CD8-positive, alpha-beta memory T cell (primary cell): ENCODE measurements around the gene PML. TPM values are rescaled to one million over a fixed set of nuclear protein-coding genes. Genes with fewer than 3 reads are reported as not detected.
"Not testable (repeated sequence)": the region's sequence is repeated elsewhere in the genome, so short reads cannot be mapped to it uniquely, and the experiment has no call there.

ENCODE experiments used
- CTCF ChIA-PET: fragments of 350-600 bp; sonication (Branson Sonifier 250); formaldehyde crosslinking; loops from one replicate; lab custom pipeline; 2021; ENCODE audit warnings: antibody characterized with exemption; lab: Charles Lee
- POLR2A ChIA-PET: fragments of 350-600 bp; sonication (Branson Sonifier 250); formaldehyde crosslinking; loops from one replicate; lab custom pipeline; 2021; ENCODE audit warnings: antibody characterized with exemption; lab: Charles Lee
- DNase-seq, 5 donors: peaks; one replicate each; pipeline versions ENCODE4 v3.0.0 to v3.0.0-alpha.2; 2020 to 2022; ENCODE audit warnings: mixed read lengths in 1 of 5
- H3K27ac ChIP-seq: one replicate; pipeline ENCODE4 v1.7.0; 2013; ENCODE audit warnings: low read depth, mild to moderate bottlenecking, low read length, moderate library complexity
- H3K27me3 ChIP-seq: 2 replicates; pipeline ENCODE4 v1.7.0; 2013; ENCODE audit warnings: low read length, mild to moderate bottlenecking; ENCODE audit not compliant: insufficient read depth, poor library complexity, severe bottlenecking
- H3K36me3 ChIP-seq: 2 replicates; pipeline ENCODE4 v1.7.0; 2013; ENCODE audit warnings: mild to moderate bottlenecking, low read length, moderate library complexity; ENCODE audit not compliant: insufficient read depth
- H3K4me1 ChIP-seq: 2 replicates; pipeline ENCODE4 v1.7.0; 2013; ENCODE audit warnings: mild to moderate bottlenecking, low read length, moderate library complexity; ENCODE audit not compliant: insufficient read depth
- H3K4me3 ChIP-seq: 2 replicates; pipeline ENCODE4 v1.7.0; 2013; ENCODE audit warnings: mild to moderate bottlenecking, low read length
- H3K9me3 ChIP-seq: 2 replicates; pipeline ENCODE4 v1.7.0; 2013; ENCODE audit warnings: mild to moderate bottlenecking, low read length
- H3K27ac Mint-ChIP-seq, 8 donors: one replicate each; pipeline ENCODE4 v1.8.0; 2020 to 2021; ENCODE audit warnings: mixed read lengths in 8 of 8, mild to moderate bottlenecking in 6 of 8, inconsistent platforms in 3 of 8, moderate library complexity in 3 of 8
- H3K27me3 Mint-ChIP-seq, 2 donors: one replicate each; pipeline ENCODE4 v1.8.0; 2020 to 2021; ENCODE audit warnings: mixed read lengths in 2 of 2, mild to moderate bottlenecking in 1 of 2, moderate library complexity in 1 of 2
- H3K36me3 Mint-ChIP-seq, 3 donors: one replicate each; pipeline ENCODE4 v1.8.0; 2020 to 2021; ENCODE audit warnings: mixed read lengths in 3 of 3, inconsistent platforms in 1 of 3, mild to moderate bottlenecking in 1 of 3
- H3K4me1 Mint-ChIP-seq, 3 donors: one replicate each; pipeline ENCODE4 v1.8.0; 2020 to 2021; ENCODE audit warnings: mixed read lengths in 3 of 3, inconsistent platforms in 1 of 3, mild to moderate bottlenecking in 1 of 3
- H3K4me3 Mint-ChIP-seq, 7 donors: one replicate each; pipeline ENCODE4 v1.8.0; 2020 to 2021; ENCODE audit warnings: mixed read lengths in 7 of 7, mild to moderate bottlenecking in 6 of 7, moderate library complexity in 4 of 7, inconsistent platforms in 2 of 7
- H3K9me3 Mint-ChIP-seq, 5 donors: one replicate each; pipeline ENCODE4 v1.8.0; 2020 to 2022; ENCODE audit warnings: mixed read lengths in 5 of 5, mild to moderate bottlenecking in 3 of 5, moderate library complexity in 2 of 5, inconsistent platforms in 1 of 5
- polyA plus RNA-seq: library from polyadenylated mRNA; unstranded; fragments of 300-500 nt; fragmentation: Illumina TruSeq; gene quantifications from one replicate; pipeline ENCODE4 v1.2.3, GENCODE V29; 2021
- total RNA-seq, 2 experiments: library from RNA; stranded (reverse); gene quantifications; one replicate each; pipeline ENCODE4 v1.2.3, GENCODE V29; 2021

The PML gene
- total and polyA plus RNA-seq, 3 experiments from 2014 or later = 32.3 to 37.4 (median 35.5) TPM

DNA sequence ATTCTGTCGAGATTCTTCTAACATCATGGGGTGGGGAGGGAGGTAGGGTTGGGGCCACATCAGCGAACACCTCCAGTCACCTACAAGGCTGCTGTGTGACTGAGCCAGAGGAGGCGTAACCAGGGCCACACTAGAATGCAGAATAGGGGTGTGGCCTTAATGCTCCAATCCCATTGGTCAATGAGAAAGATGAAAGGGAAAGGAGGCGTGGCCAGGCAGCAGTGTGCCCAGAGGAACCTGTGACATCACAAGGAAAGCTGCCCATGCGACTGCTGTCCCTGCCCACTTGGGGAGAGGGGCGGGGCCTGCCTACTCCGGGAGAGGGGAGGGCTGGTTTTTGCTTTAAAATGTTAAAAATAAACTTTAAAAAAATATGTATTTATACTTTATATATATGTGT is 87.9 kb downstream of the PML start, which contains the start of gene GOLGA6A:
Gene GOLGA6A (minus strand): TSS at position 101 of the 400 bp plus-strand sequence. CDS start 41 bp downstream, at position 60.
- H3K4me3 Mint-ChIP-seq, H3K4me3 ChIP-seq, H3K9me3 Mint-ChIP-seq, H3K4me1 ChIP-seq, CTCF ChIA-PET, H3K9me3 ChIP-seq, H3K27me3 Mint-ChIP-seq, H3K27ac ChIP-seq, POLR2A ChIA-PET, H3K27ac Mint-ChIP-seq, H3K36me3 Mint-ChIP-seq, H3K27me3 ChIP-seq, DNase-seq, H3K36me3 ChIP-seq, H3K4me1 Mint-ChIP-seq: not testable (repeated sequence)

DNA sequence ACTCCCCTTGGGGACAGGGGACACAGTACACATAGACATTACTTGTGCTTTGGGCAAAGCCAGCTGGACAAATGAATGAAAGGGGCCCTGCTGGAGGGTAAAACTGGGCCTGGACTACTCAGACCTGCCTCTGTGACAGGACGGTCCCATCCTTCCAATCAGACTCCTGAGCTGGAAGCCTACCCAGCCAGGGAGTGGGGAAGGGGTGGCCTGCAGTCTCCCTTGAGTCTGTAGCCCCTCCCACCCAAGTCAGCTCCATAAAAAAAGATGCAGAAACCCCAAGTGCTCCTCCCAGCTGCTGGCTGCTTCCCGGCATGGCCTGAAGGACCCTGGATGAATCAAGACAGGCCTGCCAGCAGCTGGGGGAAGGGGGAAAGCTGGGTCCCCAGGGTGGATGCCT is 100.1 kb downstream of the PML start:
- H3K4me1 Mint-ChIP-seq, CTCF ChIA-PET, H3K36me3 ChIP-seq, H3K27ac Mint-ChIP-seq, POLR2A ChIA-PET, H3K9me3 Mint-ChIP-seq, H3K36me3 Mint-ChIP-seq, H3K4me3 Mint-ChIP-seq, H3K27me3 Mint-ChIP-seq, H3K27me3 ChIP-seq, H3K9me3 ChIP-seq, H3K4me1 ChIP-seq, H3K27ac ChIP-seq, H3K4me3 ChIP-seq, DNase-seq: not testable (repeated sequence)

GRCh38 chr15:74095610-74096009 is 101.1 kb downstream of the PML start:
- H3K36me3 ChIP-seq, CTCF ChIA-PET, H3K27me3 ChIP-seq, H3K4me3 ChIP-seq, POLR2A ChIA-PET, H3K4me1 Mint-ChIP-seq, H3K36me3 Mint-ChIP-seq, H3K27ac Mint-ChIP-seq, H3K27ac ChIP-seq, H3K4me1 ChIP-seq, H3K9me3 ChIP-seq, H3K9me3 Mint-ChIP-seq, DNase-seq, H3K4me3 Mint-ChIP-seq, H3K27me3 Mint-ChIP-seq: not testable (repeated sequence)

DNA sequence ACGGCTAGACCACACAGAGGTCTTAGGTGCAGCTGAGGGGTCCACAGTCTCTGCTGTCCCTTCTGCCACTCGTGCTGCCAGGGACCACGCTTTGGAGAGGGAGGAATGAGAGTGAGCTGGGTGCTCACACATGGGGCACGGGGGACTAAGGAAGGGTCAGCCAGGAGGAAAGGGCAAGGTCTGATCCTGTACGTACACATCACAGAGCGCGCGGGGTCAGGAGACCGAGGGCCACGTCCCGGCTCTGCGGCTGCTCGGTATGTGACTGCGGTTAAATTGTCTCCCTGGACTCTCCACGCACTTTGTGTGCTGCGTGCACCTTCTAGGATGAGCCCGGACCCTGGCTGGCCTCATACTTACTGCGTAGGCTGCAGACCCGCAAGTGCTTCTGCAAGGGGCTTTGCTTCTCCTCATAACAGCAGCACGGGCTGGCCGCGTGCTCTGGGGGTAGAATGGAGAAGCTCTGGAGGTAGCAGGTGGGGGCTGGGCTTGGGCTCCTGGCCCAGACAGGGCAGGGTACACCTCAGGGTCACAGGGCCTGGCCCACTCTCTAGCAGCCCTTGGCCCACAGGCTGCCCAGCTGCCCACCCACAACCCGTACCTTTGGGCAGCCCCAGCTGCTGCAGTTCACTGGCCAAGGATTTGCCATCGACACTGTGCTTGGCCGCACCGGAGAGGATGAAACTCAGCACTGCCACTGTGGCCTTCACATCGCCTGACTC is 102.4 kb downstream of the PML start:
- H3K27ac Mint-ChIP-seq, H3K27ac ChIP-seq, H3K27me3 Mint-ChIP-seq, H3K27me3 ChIP-seq, H3K4me3 ChIP-seq, H3K9me3 Mint-ChIP-seq, DNase-seq, H3K4me1 Mint-ChIP-seq, H3K4me1 ChIP-seq, CTCF ChIA-PET, H3K36me3 ChIP-seq, H3K9me3 ChIP-seq, H3K4me3 Mint-ChIP-seq, POLR2A ChIA-PET, H3K36me3 Mint-ChIP-seq: not testable (repeated sequence)

Other genes with a start within 250 kb of the PML start
- not detected for gene INSYN1, start 241.4 kb upstream of the PML start, total RNA-seq
- not detected for gene INSYN1, start 241.4 kb upstream of the PML start, polyA plus RNA-seq
- gene TBC1D21, start 121.2 kb upstream of the PML start, total RNA-seq = not detected
- gene TBC1D21, start 121.2 kb upstream of the PML start, polyA plus RNA-seq = not detected
- 1 to 10 TPM; 1.3 to 1.5 TPM for gene LOXL1, start 68.3 kb upstream of the PML start, total RNA-seq
- 3.1 TPM for gene LOXL1, start 68.3 kb upstream of the PML start, polyA plus RNA-seq
- 10 to 100 TPM; 13.2 to 13.3 TPM for gene STOML1, start 2.4 kb upstream of the PML start, total RNA-seq
- gene STOML1, start 2.4 kb upstream of the PML start, polyA plus RNA-seq = 8.6 TPM
- under 1 TPM in 1 of 2 experiments, not detected in 1; 0.07 TPM for gene GOLGA6A, start 87.8 kb downstream of the PML start, total RNA-seq
- gene GOLGA6A, start 87.8 kb downstream of the PML start, polyA plus RNA-seq = not detected
- gene ISLR2, start 135.9 kb downstream of the PML start, total RNA-seq = not detected
- gene ISLR2, start 135.9 kb downstream of the PML start, polyA plus RNA-seq = not detected
- gene ISLR, start 179.0 kb downstream of the PML start, total RNA-seq = not detected
- gene ISLR, start 179.0 kb downstream of the PML start, polyA plus RNA-seq = not detected
- gene STRA6, start 208.1 kb downstream of the PML start, total RNA-seq = not detected
- not detected for gene STRA6, start 208.1 kb downstream of the PML start, polyA plus RNA-seq
- not detected for gene CCDC33, start 241.6 kb downstream of the PML start, total RNA-seq
- gene CCDC33, start 241.6 kb downstream of the PML start, polyA plus RNA-seq = not detected